CD4-positive, alpha-beta memory T cell (primary cell): Measurements from ENCODE around the gene CNR2. TPM values are rescaled to one million over a fixed set of nuclear protein-coding genes. Genes with fewer than 3 reads are reported as not detected.
A peak's percentile ranks its signal among the peaks of the same experiment; 100 is the strongest.

Source experiments
- CTCF ChIA-PET: fragments of 350-600 bp; sonication (Branson Sonifier 250); formaldehyde crosslinking; loops from one replicate; lab custom pipeline; 2021; ENCODE audit warnings: inconsistent platforms; ENCODE audit not compliant: partially characterized antibody; lab: Charles Lee
- POLR2A ChIA-PET: fragments of 350-600 bp; sonication (Branson Sonifier 250); formaldehyde crosslinking; loops from one replicate; lab custom pipeline; 2021; ENCODE audit not compliant: partially characterized antibody; lab: Charles Lee
- DNase-seq, 5 donors: peaks; one replicate each; pipeline versions ENCODE4 v3.0.0 to v3.0.0-alpha.2; 2020 to 2022; ENCODE audit warnings: mixed read lengths in 1 of 5
- H3K27ac ChIP-seq: one replicate; pipeline ENCODE4 v1.7.0; 2013; ENCODE audit warnings: low read depth, low read length
- H3K27me3 ChIP-seq: 2 replicates; pipeline ENCODE4 v1.7.0; 2013; ENCODE audit warnings: mild to moderate bottlenecking, low read length, moderate library complexity; ENCODE audit not compliant: insufficient read depth
- H3K36me3 ChIP-seq: 2 replicates; pipeline ENCODE4 v1.7.0; 2013; ENCODE audit warnings: mild to moderate bottlenecking, low read length, moderate library complexity; ENCODE audit not compliant: insufficient read depth
- H3K4me1 ChIP-seq: 2 replicates; pipeline ENCODE4 v1.7.0; 2013; ENCODE audit warnings: mild to moderate bottlenecking, low read length, moderate library complexity; ENCODE audit not compliant: insufficient read depth
- H3K4me3 ChIP-seq, 2 donors: one replicate each; pipeline ENCODE4 v1.7.0; 2013; ENCODE audit warnings: low read length in 2 of 2, mild to moderate bottlenecking in 1 of 2
- H3K9me3 ChIP-seq, 2 donors: one replicate each; pipeline ENCODE4 v1.7.0; 2013; ENCODE audit warnings: low read length in 2 of 2, control low read depth in 1 of 2; ENCODE audit not compliant: control insufficient read depth in 1 of 2
- H3K27ac Mint-ChIP-seq, 7 donors: one replicate each; pipeline ENCODE4 v1.8.0; 2020 to 2021; ENCODE audit warnings: mixed read lengths in 7 of 7, mild to moderate bottlenecking in 6 of 7, inconsistent platforms in 3 of 7, moderate library complexity in 3 of 7
- H3K27me3 Mint-ChIP-seq, 2 donors: one replicate each; pipeline ENCODE4 v1.8.0; 2020 to 2021; ENCODE audit warnings: mixed read lengths in 2 of 2
- H3K36me3 Mint-ChIP-seq, 2 donors: one replicate each; pipeline ENCODE4 v1.8.0; 2020 to 2021; ENCODE audit warnings: mixed read lengths in 2 of 2, inconsistent platforms in 1 of 2, mild to moderate bottlenecking in 1 of 2
- H3K4me1 Mint-ChIP-seq, 4 donors: one replicate each; pipeline ENCODE4 v1.8.0; 2020 to 2021; ENCODE audit warnings: mixed read lengths in 4 of 4, mild to moderate bottlenecking in 1 of 4
- H3K4me3 Mint-ChIP-seq, 8 donors: one replicate each; pipeline ENCODE4 v1.8.0; 2020 to 2021; ENCODE audit warnings: mixed read lengths in 8 of 8, mild to moderate bottlenecking in 7 of 8, moderate library complexity in 6 of 8, inconsistent platforms in 3 of 8
- H3K9me3 Mint-ChIP-seq, 8 donors: one replicate each; pipeline ENCODE4 v1.8.0; 2020 to 2021; ENCODE audit warnings: mixed read lengths in 8 of 8, mild to moderate bottlenecking in 5 of 8, inconsistent platforms in 3 of 8, moderate library complexity in 1 of 8
- intact Hi-C: fragments of 100-400 bp; cut with micrococcal nuclease; formaldehyde crosslinking; loops from one replicate; pipeline ENCODE4 v1.15.1; 2023
- polyA plus RNA-seq, 2 donors: library from polyadenylated mRNA; unstranded; fragments of 300-500 nt; fragmentation: Illumina TruSeq; gene quantifications; one replicate each; pipeline ENCODE4 v1.2.3, GENCODE V29; 2021
- total RNA-seq, 2 experiments: library from RNA; stranded (reverse); gene quantifications; one replicate each; pipeline ENCODE4 v1.2.3, GENCODE V29; 2021

CNR2 gene
- total and polyA plus RNA-seq, 4 experiments from 2014 or later, result 0.36 TPM; not detected in 3

DNA sequence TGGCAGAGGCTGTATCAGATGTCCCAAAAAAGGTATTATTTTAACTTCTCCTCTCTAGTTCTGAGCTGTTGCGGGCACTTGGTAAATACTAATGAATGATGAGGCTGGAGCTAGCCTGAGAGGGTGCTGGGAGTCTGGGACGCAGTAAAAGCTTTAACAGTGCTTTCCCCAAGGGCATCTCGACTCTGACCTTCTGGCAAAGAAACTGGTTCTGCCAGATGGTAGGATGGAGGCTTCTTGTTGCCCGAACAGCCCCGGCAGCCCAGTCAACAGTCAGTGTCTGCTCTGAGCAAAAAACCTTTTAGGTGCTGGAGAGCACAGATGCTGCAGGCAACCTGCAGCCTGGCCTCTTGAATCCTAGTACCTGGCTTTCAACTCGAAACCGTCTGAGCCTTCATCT lies 43.9 kb upstream of the CNR2 start:
- H3K4me3 ChIP-seq, result no peak overlapping the region
- H3K4me1 ChIP-seq, result peaks cover 29% of the 10 kb centered on the region
- Mint-ChIP-seq H3K9me3 (peaks cover 0 to 3% (median 0%) of the 10 kb centered on the region in 8 donors), H3K27me3 (no peaks in the 10 kb centered on the region), H3K4me1 (peaks cover 22 to 53% (median 39%) of the 10 kb centered on the region in 4 donors), H3K4me3 (peak overlapping the region in 5 of 8 donors; percentile 36 to 63 (median 49)), H3K27ac (peak overlapping the region in 5 of 7 donors; percentile 50 to 100 (median 77)), H3K36me3 (peaks cover 11 to 27% of the 10 kb centered on the region in 2 donors)
- DNase-seq, result no peak
- H3K27me3 ChIP-seq, result no peaks in the 10 kb centered on the region
- no peak overlapping the region for H3K27ac ChIP-seq
- ChIA-PET POLR2A (interaction anchor here (1.5 to 2.0 kb wide), 2 partner anchors 23 to 132 kb away, joined by 3 to 8 read pairs; partner anchors contain the start of genes HMGCL and SRSF10), CTCF (interaction anchor here (0.9 to 1.3 kb wide), 4 partner anchors 8 to 118 kb away, joined by 3 to 6 read pairs (median 3); no protein-coding TSS in a partner anchor)
- H3K36me3 ChIP-seq, result no peaks in the 10 kb centered on the region
- intact Hi-C loops, result loop anchor here (5.0 to 10.0 kb wide), 2 partner anchors 90 to 152 kb away; partner anchors contain the start of genes FUCA1 and GALE
- H3K9me3 ChIP-seq, result no peaks in the 10 kb centered on the region

- no peak for DNase-seq
Observed at GRCh38 chr1:23953020-23953419, 39.9 kb upstream of the CNR2 start.

GRCh38 chr1:23947366-23947765 lies 34.2 kb upstream of the CNR2 start:
- CTCF ChIA-PET, result no interaction called here
- peaks cover 2 to 4% of the 10 kb centered on the region in 2 donors for H3K36me3 Mint-ChIP-seq
- H3K27ac Mint-ChIP-seq, result peak overlapping the region in 1 of 7 donors; percentile 1
- H3K9me3 Mint-ChIP-seq, result peaks cover 0 to 20% (median 12%) of the 10 kb centered on the region in 8 donors
- POLR2A ChIA-PET, result interaction anchor here (1.0 kb wide), 1 partner anchor 13 kb away, joined by 3 read pairs; no protein-coding TSS in a partner anchor
- Histone ChIP-seq H3K9me3 (no peaks in the 10 kb centered on the region), H3K27me3 (no peaks in the 10 kb centered on the region), H3K36me3 (no peaks in the 10 kb centered on the region), H3K4me3 (no peak overlapping the region), H3K4me1 (no peaks in the 10 kb centered on the region), H3K27ac (no peak overlapping the region)
- H3K4me1 Mint-ChIP-seq, result no peaks in the 10 kb centered on the region
- intact Hi-C loops, result no loop called here
- no peak overlapping the region for H3K4me3 Mint-ChIP-seq
- peaks cover 2 to 6% of the 10 kb centered on the region in 2 donors for H3K27me3 Mint-ChIP-seq
- DNase-seq, result no peak

More at GRCh38 chr1:23953020-23953419, 39.9 kb upstream of the CNR2 start:
- Mint-ChIP-seq H3K27me3 (peaks cover 0 to 1% of the 10 kb centered on the region in 2 donors), H3K4me1 (peaks cover 9 to 24% (median 13%) of the 10 kb centered on the region in 4 donors), H3K36me3 (no peaks in the 10 kb centered on the region), H3K9me3 (peaks cover 0 to 2% (median 0%) of the 10 kb centered on the region in 8 donors), H3K4me3 (no peak overlapping the region), H3K27ac (no peak overlapping the region)
- Histone ChIP-seq H3K9me3 (no peaks in the 10 kb centered on the region), H3K27me3 (no peaks in the 10 kb centered on the region), H3K4me1 (peaks cover 11% of the 10 kb centered on the region), H3K36me3 (no peaks in the 10 kb centered on the region), H3K4me3 (no peak overlapping the region), H3K27ac (no peak overlapping the region)
- intact Hi-C loops, result loop anchor here (10.0 kb wide), 1 partner anchor 148 kb away; the partner anchor contains the start of gene GALE
- ChIA-PET CTCF (interaction anchor here (0.7 to 1.3 kb wide), 3 partner anchors 8 to 181 kb away, joined by 3 to 5 read pairs (median 3); no protein-coding TSS in a partner anchor), POLR2A (interaction anchor here (0.7 kb wide), 1 partner anchor 177 kb away, joined by 6 read pairs; no protein-coding TSS in a partner anchor)

DNA sequence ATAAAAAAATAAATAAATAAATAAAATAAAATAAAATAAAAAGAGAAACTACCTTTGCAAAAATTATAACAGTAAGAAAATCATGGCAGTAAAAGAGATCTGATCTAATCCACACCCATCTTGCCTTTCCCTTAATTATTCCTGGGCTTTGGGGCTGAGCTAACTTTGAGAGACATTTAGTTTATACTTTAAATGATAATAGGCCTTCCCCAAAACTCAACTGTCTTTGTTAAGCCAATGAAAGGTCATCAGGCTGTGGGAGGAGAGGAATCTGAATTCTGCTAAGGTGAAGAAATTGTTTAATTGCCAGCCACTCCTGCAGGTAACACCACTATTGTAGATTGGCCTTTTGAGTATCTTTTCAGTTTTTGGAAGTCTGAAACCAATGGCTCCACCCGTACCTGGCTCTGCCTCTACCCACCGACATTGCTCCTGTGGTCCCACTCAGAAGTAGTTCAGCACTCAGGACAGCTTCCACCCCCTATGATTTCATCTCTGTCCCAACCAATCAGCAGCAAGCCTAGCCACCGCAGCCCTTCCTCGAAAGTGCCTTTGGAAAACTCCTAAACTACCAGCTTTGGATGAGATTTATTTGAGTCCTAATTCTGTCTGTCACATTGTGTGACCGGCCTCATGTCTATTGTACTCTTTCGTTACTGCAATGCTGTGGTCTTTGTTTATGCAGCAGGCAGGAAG lies 23.5 kb upstream of the CNR2 start:
- Mint-ChIP-seq H3K4me3 (no peak overlapping the region), H3K27ac (peak overlapping the region in 2 of 7 donors; percentile 36 to 78), H3K4me1 (no peaks in the 10 kb centered on the region), H3K27me3 (peaks cover 1 to 8% of the 10 kb centered on the region in 2 donors), H3K9me3 (no peaks in the 10 kb centered on the region), H3K36me3 (no peaks in the 10 kb centered on the region)
- Histone ChIP-seq H3K9me3 (no peaks in the 10 kb centered on the region), H3K4me3 (no peak overlapping the region), H3K36me3 (no peaks in the 10 kb centered on the region), H3K27ac (no peak overlapping the region), H3K4me1 (no peaks in the 10 kb centered on the region), H3K27me3 (no peaks in the 10 kb centered on the region)
- DNase-seq, result no peak
- intact Hi-C loops, result no loop called here
- CTCF ChIA-PET, result no interaction called here
- POLR2A ChIA-PET, result no interaction called here

- Mint-ChIP-seq H3K36me3 (no peaks in the 10 kb centered on the region), H3K27me3 (peaks cover 6 to 9% of the 10 kb centered on the region in 2 donors), H3K9me3 (no peaks in the 10 kb centered on the region), H3K4me3 (no peak overlapping the region), H3K4me1 (no peaks in the 10 kb centered on the region), H3K27ac (no peak overlapping the region)
- no peak overlapping the region for H3K4me3 ChIP-seq
- no peaks in the 10 kb centered on the region for H3K27me3 ChIP-seq
- ChIA-PET CTCF (no interaction called here), POLR2A (no interaction called here)
- intact Hi-C loops, result no loop called here
- no peaks in the 10 kb centered on the region for H3K4me1 ChIP-seq
- no peak overlapping the region for H3K27ac ChIP-seq
- no peaks in the 10 kb centered on the region for H3K36me3 ChIP-seq
- DNase-seq, result no peak
- no peaks in the 10 kb centered on the region for H3K9me3 ChIP-seq
Observed at GRCh38 chr1:23931491-23931880, 18.3 kb upstream of the CNR2 start.

DNA sequence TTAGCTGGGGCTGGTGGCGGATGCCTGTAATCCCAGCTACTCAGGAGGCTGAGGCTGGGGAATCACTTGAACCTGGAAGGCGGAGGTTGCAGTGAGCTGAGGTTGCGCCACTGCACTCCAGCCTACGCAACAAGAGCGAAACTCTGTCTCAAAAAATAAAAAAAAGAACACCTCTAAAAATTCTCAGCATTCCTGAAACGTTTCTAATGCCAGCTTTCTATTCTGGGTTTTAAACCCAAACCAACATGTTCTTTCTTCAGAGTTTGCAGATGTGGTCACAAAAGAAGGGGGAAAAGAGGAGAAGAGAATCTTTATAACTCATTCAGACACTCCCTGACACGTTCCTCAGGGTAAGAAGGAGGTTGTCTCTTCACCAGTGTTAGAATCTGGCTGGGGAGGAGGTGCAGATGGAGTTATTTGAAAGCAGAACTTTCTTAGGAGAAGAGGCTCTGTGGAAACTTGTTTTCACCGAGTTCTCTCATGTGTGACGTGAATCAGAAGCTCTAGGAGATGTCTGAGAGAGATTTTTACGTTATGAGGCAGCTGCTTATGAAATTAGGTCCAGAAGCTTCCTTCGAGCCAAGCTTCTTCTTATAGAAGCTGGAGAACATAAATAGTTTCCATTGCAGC lies 17.8 kb upstream of the CNR2 start:
- Mint-ChIP-seq H3K36me3 (no peaks in the 10 kb centered on the region), H3K27me3 (peaks cover 6 to 9% of the 10 kb centered on the region in 2 donors), H3K4me1 (no peaks in the 10 kb centered on the region), H3K4me3 (no peak overlapping the region), H3K9me3 (no peaks in the 10 kb centered on the region), H3K27ac (no peak overlapping the region)
- Histone ChIP-seq H3K36me3 (no peaks in the 10 kb centered on the region), H3K4me3 (no peak overlapping the region), H3K4me1 (no peaks in the 10 kb centered on the region), H3K9me3 (no peaks in the 10 kb centered on the region), H3K27me3 (no peaks in the 10 kb centered on the region), H3K27ac (no peak overlapping the region)
- ChIA-PET CTCF (no interaction called here), POLR2A (no interaction called here)
- no peak for DNase-seq
- intact Hi-C loops, result no loop called here

DNA sequence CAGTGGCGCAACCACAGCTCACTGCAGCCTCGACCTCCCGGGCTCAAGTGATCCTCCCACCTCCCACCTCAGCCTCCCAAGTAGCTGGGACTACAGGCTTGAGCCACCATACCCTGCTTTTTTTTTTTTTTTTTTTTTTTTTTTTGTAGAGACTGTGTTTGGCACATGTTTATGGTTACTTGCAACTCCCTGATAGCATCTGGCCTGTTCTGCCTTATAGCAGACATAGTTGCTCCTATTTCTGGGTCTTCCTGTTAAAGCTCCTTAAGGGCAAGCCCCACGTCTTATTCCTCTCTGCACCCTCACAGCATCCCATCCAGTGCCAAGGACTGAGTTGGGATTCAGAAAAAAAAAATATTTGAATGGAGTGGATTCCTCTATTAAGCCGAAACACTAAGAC lies 17.1 kb upstream of the CNR2 start:
- Histone ChIP-seq H3K4me3 (no peak overlapping the region), H3K9me3 (no peaks in the 10 kb centered on the region), H3K27ac (no peak overlapping the region), H3K27me3 (no peaks in the 10 kb centered on the region), H3K4me1 (no peaks in the 10 kb centered on the region), H3K36me3 (no peaks in the 10 kb centered on the region)
- no peak overlapping the region for H3K4me3 Mint-ChIP-seq
- no peaks in the 10 kb centered on the region for H3K9me3 Mint-ChIP-seq
- ChIA-PET POLR2A (no interaction called here), CTCF (no interaction called here)
- DNase-seq, result no peak
- H3K4me1 Mint-ChIP-seq, result no peaks in the 10 kb centered on the region
- H3K36me3 Mint-ChIP-seq, result no peaks in the 10 kb centered on the region
- peaks cover 6 to 9% of the 10 kb centered on the region in 2 donors for H3K27me3 Mint-ChIP-seq
- H3K27ac Mint-ChIP-seq, result peak overlapping the region in 1 of 7 donors; percentile 6
- intact Hi-C loops, result no loop called here
